Ureter (tissue), 1 donor: ENCODE measurements around the gene LAMC3. TPM values are rescaled to one million over a fixed set of nuclear protein-coding genes. Genes with fewer than 3 reads are reported as not detected.

ENCODE experiments used
- DNase-seq: peaks from one replicate; pipeline ENCODE4 v3.0.0-alpha.2; 2020; ENCODE audit warnings: low spot score
- total RNA-seq: library from RNA; stranded (reverse); gene quantifications from one replicate; pipeline ENCODE4 v1.2.4, GENCODE V29; 2023
- donor health status: DM: yes; HTN: yes; CAD: no.

Gene LAMC3
- total RNA-seq, 1 donor from 2014 or later = 50.6 TPM

- no peak for DNase-seq
Observed at GRCh38 chr9:130979591-130980385, 29.2 kb upstream of the LAMC3 start.

- DNase-seq = no peak
Observed at GRCh38 chr9:130980526-130980925, 28.4 kb upstream of the LAMC3 start.

- DNase-seq = no peak
Observed at GRCh38 chr9:130981002-130981755, 27.8 kb upstream of the LAMC3 start.

- DNase-seq = no peak
Observed at GRCh38 chr9:130981756-130982137, 27.2 kb upstream of the LAMC3 start.

- DNase-seq = no peak
Observed at GRCh38 chr9:130982636-130983358, 26.2 kb upstream of the LAMC3 start.

GRCh38 chr9:130983359-130983670, 25.7 kb upstream of the LAMC3 start:
- no peak for DNase-seq

- no peak for DNase-seq
Observed at GRCh38 chr9:130983970-130984369, 25.0 kb upstream of the LAMC3 start.

GRCh38 chr9:130984521-130984920, 24.5 kb upstream of the LAMC3 start:
- no peak for DNase-seq

GRCh38 chr9:130985029-130985428, 23.9 kb upstream of the LAMC3 start:
- DNase-seq = no peak

GRCh38 chr9:130985606-130986162, 23.3 kb upstream of the LAMC3 start:
- DNase-seq = no peak

- no peak for DNase-seq
Observed at GRCh38 chr9:130986356-130986965, 22.5 kb upstream of the LAMC3 start.

GRCh38 chr9:130987054-130987453, 21.9 kb upstream of the LAMC3 start:
- DNase-seq = no peak

GRCh38 chr9:130987738-130988399, 21.1 kb upstream of the LAMC3 start:
- DNase-seq = no peak

GRCh38 chr9:130988400-130988747, 20.6 kb upstream of the LAMC3 start:
- no peak for DNase-seq

- DNase-seq = no peak
Observed at GRCh38 chr9:130988905-130989304, 20.1 kb upstream of the LAMC3 start.

- no peak for DNase-seq
Observed at GRCh38 chr9:130989391-130989790, 19.6 kb upstream of the LAMC3 start.

GRCh38 chr9:130989891-130990290, 19.1 kb upstream of the LAMC3 start:
- no peak for DNase-seq

- no peak for DNase-seq
Observed at GRCh38 chr9:130990306-130990977, 18.5 kb upstream of the LAMC3 start.

- no peak for DNase-seq
Observed at GRCh38 chr9:130990978-130991777, 17.8 kb upstream of the LAMC3 start.
